ENCODE data around the gene BACH1. TPM values are rescaled to one million over a fixed set of nuclear protein-coding genes. Genes with fewer than 3 reads are reported as not detected.
A peak's percentile ranks its signal among the peaks of the same experiment; 100 is the strongest.

BACH1 gene
- total and polyA plus RNA-seq, 10 of the 15 experiments (the other 5 are each of a cell fraction or from before 2014, with no cell fraction given), result 3.2 to 25.7 (median 10.5) TPM

GRCh38 chr21:29302359-29302875 lies 3.7 kb downstream of the BACH1 start:
- DNase-seq (ENCODE audit: low read depth, low spot score) (no peak), ATAC-seq (peak; percentile 5), FAIRE-seq (peak; percentile 44)
- Histone ChIP-seq H3K9ac (ENCODE audit: control insufficient read depth, insufficient read depth, low read length) (peak overlapping the region; percentile 42), H4K20me1 (ENCODE audit: control insufficient read depth, insufficient read depth) (peaks cover 2% of the 10 kb centered on the region; the same call in 1 of the 2 replicates), H3K27ac (ENCODE audit: control insufficient read depth, insufficient read depth) (peak overlapping the region; percentile 96), H3K36me3 (ENCODE audit: control insufficient read depth in 2 of 2, insufficient read depth in 2 of 2, low read length in 1 of 2) (0 out of 4 replicates have a peak, but pooled peaks cover 0 to 6% of the 10 kb centered on the region in 2 experiments), H3K4me1 (ENCODE audit: control insufficient read depth, insufficient read depth, low read length) (peaks cover 32% of the 10 kb centered on the region), H3K4me2 (ENCODE audit: control insufficient read depth, insufficient read depth) (peak overlapping the region; percentile 87), H3K9me3 (replicated peaks; ENCODE audit: control insufficient read depth, insufficient read depth, low read length) (peaks cover 2% of the 10 kb centered on the region; the same call in 1 of the 3 replicates), H2AFZ (ENCODE audit: control insufficient read depth, low read depth, low read length) (no peak overlapping the region), H3K27me3 (replicated peaks in 1 of 2; ENCODE audit: control insufficient read depth in 2 of 2, insufficient read depth in 2 of 2, low read length in 1 of 2) (no peaks in the 10 kb centered on the region), H3K4me3 (peak overlapping the region; percentile 62), H3K79me2 (ENCODE audit: control insufficient read depth, insufficient read depth, low read length) (peaks cover 83% of the 10 kb centered on the region)
- TF ChIP-seq RFX5 (IDR thresholded peaks at IDR 0.05; ENCODE audit: low read depth, low read length), result 0 out of 2 replicates have a peak, but pooled peaks have one; percentile 60
- TF ChIP-seq POLR2AphosphoS5 (IDR thresholded peaks at IDR 0.05; ENCODE audit: low read length), result peak; percentile 59; the same call in 1 of the 2 replicates
- TF ChIP-seq RELB (IDR thresholded peaks at IDR 0.05; ENCODE audit: low read depth), result no peak
- 89% methylated on average over 5 of the region's 5 CpGs for WGBS (ENCODE audit: insufficient coverage, insufficient replicate concordance, low lambda C conversion rate, missing lambda C conversion rate)
- ChIA-PET POLR2A (interaction anchor here (0.5 to 6.0 kb wide), 7 partner anchors 8 to 227 kb away, joined by 3 to 82 read pairs (median 4); partner anchors contain the start of gene CCT8), CTCF (interaction anchor here (0.6 to 13.2 kb wide), 12 partner anchors 12 to 547 kb away, joined by 3 to 157 read pairs (median 4); partner anchors contain the start of gene CCT8), SMC1A (ENCODE audit: uncharacterized antibody, unreplicated experiment) (interaction anchor here (0.6 to 17.9 kb wide), 27 partner anchors 8 to 238 kb away, joined by 3 to 297 read pairs (median 5); partner anchors contain the start of gene CCT8), RAD21 (ENCODE audit: unreplicated experiment) (interaction anchor here (0.7 to 16.3 kb wide), 17 partner anchors 9 to 231 kb away, joined by 3 to 257 read pairs (median 6); partner anchors contain the start of genes CCT8 and MAP3K7CL)
- BruUV-seq (replicated peaks), result no TSS peak
- intact Hi-C loops (cut with micrococcal nuclease; ENCODE audit: unreplicated experiment), result loop anchor here (5.0 to 10.0 kb wide), 2 partner anchors 180 to 308 kb away; partner anchors contain the start of gene LTN1
- in situ Hi-C loops (cut with MboI), result no loop called here

All from GM12878 (cell line).